Liver (tissue), 9 donors: ENCODE data around the gene SEC22A. TPM values are rescaled to one million over a fixed set of nuclear protein-coding genes. Genes with fewer than 3 reads are reported as not detected.

Experiments used
- DNase-seq: peaks from one replicate; pipeline ENCODE4 v3.0.0-alpha.2; 2017; ENCODE audit warnings: low spot score
- H3K27ac ChIP-seq, 2 donors: one replicate each; pipeline ENCODE4 v1.7.0; 2013; ENCODE audit warnings: inconsistent platforms in 2 of 2, low read length in 2 of 2, control low read depth in 1 of 2, low read depth in 1 of 2, mild to moderate bottlenecking in 1 of 2
- H3K27me3 ChIP-seq, 4 donors: one replicate each; pipeline versions ENCODE4 v1.6.1 to v1.7.0; 2013; ENCODE audit warnings: low read length in 3 of 4, inconsistent platforms in 1 of 4, mild to moderate bottlenecking in 1 of 4, moderate library complexity in 1 of 4; ENCODE audit not compliant: control insufficient read depth in 4 of 4, insufficient read depth in 4 of 4
- H3K36me3 ChIP-seq, 4 donors: one replicate each; pipeline versions ENCODE4 v1.6.1 to v1.7.0; 2013; ENCODE audit warnings: low read length in 3 of 4, mild to moderate bottlenecking in 3 of 4, low read depth in 1 of 4, moderate library complexity in 1 of 4; ENCODE audit not compliant: control insufficient read depth in 4 of 4, insufficient read depth in 3 of 4
- H3K4me1 ChIP-seq, 4 donors: one replicate each; pipeline versions ENCODE4 v1.6.1 to v1.7.0; 2013; ENCODE audit warnings: low read length in 3 of 4, mild to moderate bottlenecking in 3 of 4, moderate library complexity in 1 of 4; ENCODE audit not compliant: control insufficient read depth in 4 of 4, insufficient read depth in 4 of 4
- H3K4me3 ChIP-seq, 3 donors: one replicate each; pipeline versions ENCODE4 v1.6.1 to v1.7.0; 2013; ENCODE audit warnings: low read length in 3 of 3, control low read depth in 1 of 3, low read depth in 1 of 3, mild to moderate bottlenecking in 1 of 3
- H3K9ac ChIP-seq, 2 donors: one replicate each; pipeline ENCODE4 v1.7.0; 2013; ENCODE audit warnings: low read length in 2 of 2, mild to moderate bottlenecking in 2 of 2, moderate library complexity in 2 of 2, control low read depth in 1 of 2, low read depth in 1 of 2
- H3K9me3 ChIP-seq, 4 donors: one replicate each; pipeline versions ENCODE4 v1.6.1 to v1.7.0; 2013; ENCODE audit warnings: low read length in 3 of 4; ENCODE audit not compliant: control insufficient read depth in 4 of 4
- ATF3 ChIP-seq: IDR thresholded peaks from 2 replicates; pipeline ENCODE4 v1.6.1; 2016; ENCODE audit warnings: antibody characterized with exemption
- CTCF ChIP-seq: fragments of 150-350 bp; IDR thresholded peaks from 2 replicates; pipeline ENCODE4 v1.5.1; 2017; ENCODE audit warnings: improper control_type of control experiment, low read depth, low read length; ENCODE audit not compliant: missing input control
- EGR1 ChIP-seq, 2 donors: IDR thresholded peaks; 2 replicates each; pipeline ENCODE4 v1.6.1; 2016 to 2018; ENCODE audit warnings: antibody characterized with exemption in 2 of 2, low read depth in 2 of 2
- FOXA1 ChIP-seq: IDR thresholded peaks from 2 replicates; pipeline ENCODE4 v1.6.1; 2016; ENCODE audit warnings: antibody characterized with exemption
- FOXA2 ChIP-seq: IDR thresholded peaks from 2 replicates; pipeline ENCODE4 v1.6.1; 2016; ENCODE audit warnings: antibody characterized with exemption
- GABPA ChIP-seq, 2 donors: IDR thresholded peaks in 1 of 2; conservative IDR thresholded peaks in 1 of 2; 2 replicates each; pipeline ENCODE4 v1.6.1; 2016; ENCODE audit warnings: antibody characterized with exemption in 2 of 2, mild to moderate bottlenecking in 1 of 2, moderate library complexity in 1 of 2
- HNF4A ChIP-seq, 2 donors: conservative IDR thresholded peaks; 2 replicates each; pipeline ENCODE4 v1.6.1; 2016; ENCODE audit warnings: antibody characterized with exemption in 2 of 2, mild to moderate bottlenecking in 2 of 2
- HNF4G ChIP-seq: IDR thresholded peaks from 2 replicates; pipeline ENCODE4 v1.6.1; 2016; ENCODE audit warnings: antibody characterized with exemption
- MAX ChIP-seq: IDR thresholded peaks from 2 replicates; pipeline ENCODE4 v1.6.1; 2016; ENCODE audit warnings: antibody characterized with exemption
- NR2F2 ChIP-seq: IDR thresholded peaks from 2 replicates; pipeline ENCODE4 v1.6.1; 2016; ENCODE audit warnings: antibody characterized with exemption
- RAD21 ChIP-seq, 2 donors: IDR thresholded peaks; 2 replicates each; pipeline ENCODE4 v1.6.1; 2016; ENCODE audit warnings: antibody characterized with exemption in 2 of 2, mild to moderate bottlenecking in 2 of 2
- RXRA ChIP-seq, 2 donors: IDR thresholded peaks; 2 replicates each; pipeline ENCODE4 v1.6.1; 2017 to 2018; ENCODE audit warnings: antibody characterized with exemption in 2 of 2, mild to moderate bottlenecking in 1 of 2
- SP1 ChIP-seq: IDR thresholded peaks from 2 replicates; pipeline ENCODE4 v1.6.1; 2018; ENCODE audit warnings: antibody characterized with exemption, mild to moderate bottlenecking
- TAF1 ChIP-seq: conservative IDR thresholded peaks from 2 replicates; pipeline ENCODE4 v1.6.1; 2016; ENCODE audit warnings: antibody characterized with exemption, mild to moderate bottlenecking
- YY1 ChIP-seq: IDR thresholded peaks from 2 replicates; pipeline ENCODE4 v1.6.1; 2016; ENCODE audit warnings: antibody characterized with exemption, mild to moderate bottlenecking
- ZBTB33 ChIP-seq: IDR thresholded peaks from 2 replicates; pipeline ENCODE4 v1.6.1; 2016; ENCODE audit warnings: antibody characterized with exemption
- WGBS: extraction: QIAGEN DNeasy Blood & Tissue Kit; methylation state at CpG from one replicate; pipeline ENCODE4 v1.1.7; 2013; 5-methylcytosine and 5-hydroxymethylcytosine counted together
- polyA plus RNA-seq, 2 donors: library from polyadenylated mRNA; stranded (reverse) in 1 of 2; unstranded in 1 of 2; fragments of 200-250 nt in 1 of 2; fragments of >200 nt in 1 of 2; fragmentation: Nextera tagmentation in 1 of 2; extraction: Ambion mirVana in 1 of 2; gene quantifications; one replicate each; pipeline versions ENCODE4 v1.2.1 to v1.2.3, GENCODE V29; 2013 to 2015
- total RNA-seq, 2 donors: library from RNA; depleted of rRNA; stranded (reverse); fragments of >200 nt; gene quantifications; one replicate each; pipeline ENCODE4 v1.2.3, GENCODE V29; 2014
- donor health status: healthy.
- donor health status: healthy.
- donor health status: healthy.
- donor health status: healthy.
- donor health status: healthy.

The SEC22A gene
- total and polyA plus RNA-seq, 4 donors: 9.7 to 21.7 (median 16.1) TPM

GRCh38 chr3:123295171-123295900, 93.6 kb downstream of the SEC22A start:
- H3K4me3 ChIP-seq: no peak overlapping the region
- 80% methylated on average over 7 of the region's 7 CpGs for WGBS
- H3K9ac ChIP-seq: no peak overlapping the region
- H3K27me3 ChIP-seq: no peaks in the 10 kb centered on the region
- no peaks in the 10 kb centered on the region for H3K4me1 ChIP-seq
- H3K27ac ChIP-seq: no peak overlapping the region
- no peak for DNase-seq
- TF ChIP-seq RAD21 (IDR thresholded peaks at IDR 0.05) (no peak), EGR1 (IDR thresholded peaks at IDR 0.05; ENCODE audit: low read depth in 2 of 2) (no peak), FOXA1 (no peak), SP1 (no peak), GABPA (IDR thresholded peaks at IDR 0.05 in 1 of 2, conservative IDR thresholded peaks at IDR 0.05 in 1 of 2) (no peak), FOXA2 (no peak), HNF4A (conservative IDR thresholded peaks at IDR 0.05) (no peak), HNF4G (no peak), RXRA (IDR thresholded peaks at IDR 0.05) (no peak), ZBTB33 (no peak), CTCF (no peak), MAX (no peak), ATF3 (no peak), TAF1 (no peak), NR2F2 (no peak)
- no peaks in the 10 kb centered on the region for H3K36me3 ChIP-seq
- H3K9me3 ChIP-seq: no peaks in the 10 kb centered on the region

- Histone ChIP-seq H3K9ac (no peak overlapping the region), H3K4me1 (no peaks in the 10 kb centered on the region), H3K36me3 (no peaks in the 10 kb centered on the region), H3K9me3 (no peaks in the 10 kb centered on the region), H3K27ac (no peak overlapping the region), H3K4me3 (no peak overlapping the region), H3K27me3 (no peaks in the 10 kb centered on the region)
- WGBS: 73% methylated on average over 11 of the region's 11 CpGs
- DNase-seq: no peak
- no peak for TF ChIP-seq YY1
- TF ChIP-seq RAD21 (IDR thresholded peaks at IDR 0.05): no peak
Measured at GRCh38 chr3:123295901-123296250, 94.1 kb downstream of the SEC22A start.
